H9 (cell line): ENCODE data around the gene SMARCAL1. TPM values are rescaled to one million over a fixed set of nuclear protein-coding genes. Genes with fewer than 3 reads are reported as not detected.

Experiments
- DNase-seq: peaks from one replicate; pipeline ENCODE4 v3.0.0-alpha.2; 2017
- H2AFZ ChIP-seq: one replicate; pipeline ENCODE4 v1.6.1; 2013; ENCODE audit warnings: mild to moderate bottlenecking, low read length, control low read depth, moderate library complexity
- H2AK5ac ChIP-seq: 2 replicates; pipeline ENCODE4 v1.6.1; 2013; ENCODE audit warnings: low read length, control low read depth, mixed read lengths; ENCODE audit not compliant: insufficient read length
- H2BK120ac ChIP-seq: one replicate; pipeline ENCODE4 v1.6.1; 2013; ENCODE audit warnings: low read depth, mild to moderate bottlenecking, low read length, control low read depth, inconsistent platforms; ENCODE audit not compliant: poor library complexity, severe bottlenecking
- H2BK12ac ChIP-seq: 2 replicates; pipeline ENCODE4 v1.6.1; 2013; ENCODE audit warnings: low read length, control low read depth, mixed read lengths, low read depth; ENCODE audit not compliant: insufficient read length
- H2BK15ac ChIP-seq: 2 replicates; pipeline ENCODE4 v1.6.1; 2013; ENCODE audit warnings: low read depth, low read length, control low read depth
- H2BK20ac ChIP-seq: one replicate; pipeline ENCODE4 v1.6.1; 2013; ENCODE audit warnings: low read depth, mild to moderate bottlenecking, low read length, control low read depth, inconsistent platforms; ENCODE audit not compliant: poor library complexity, severe bottlenecking
- H2BK5ac ChIP-seq: 2 replicates; pipeline ENCODE4 v1.6.1; 2013; ENCODE audit warnings: low read length, control low read depth, mixed read lengths; ENCODE audit not compliant: insufficient read length
- H3K14ac ChIP-seq: 2 replicates; pipeline ENCODE4 v1.6.1; 2013; ENCODE audit warnings: low read length, control low read depth; ENCODE audit not compliant: insufficient read depth
- H3K18ac ChIP-seq: 2 replicates; pipeline ENCODE4 v1.6.1; 2013; ENCODE audit warnings: low read depth, mild to moderate bottlenecking, mixed read lengths, low read length, control low read depth; ENCODE audit not compliant: insufficient read length
- H3K23ac ChIP-seq: 2 replicates; pipeline ENCODE4 v1.6.1; 2013; ENCODE audit warnings: low read length, control low read depth, mixed read lengths, low read depth; ENCODE audit not compliant: insufficient read length
- H3K23me2 ChIP-seq: 2 replicates; pipeline ENCODE4 v1.6.1; 2013; ENCODE audit warnings: low read depth, mild to moderate bottlenecking, mixed read lengths, low read length, control low read depth; ENCODE audit not compliant: insufficient read length, poor library complexity, severe bottlenecking
- H3K27ac ChIP-seq: 2 replicates; pipeline ENCODE4 v1.5.1; 2013; ENCODE audit warnings: low read length, control low read depth, mixed read lengths, low read depth; ENCODE audit not compliant: insufficient read length
- H3K27me3 ChIP-seq: 2 replicates; pipeline ENCODE4 v1.6.1; 2013; ENCODE audit warnings: low read length, control low read depth, inconsistent platforms; ENCODE audit not compliant: insufficient read depth
- H3K4ac ChIP-seq: 2 replicates; pipeline ENCODE4 v1.6.1; 2013; ENCODE audit warnings: low read depth, mild to moderate bottlenecking, control low read depth, inconsistent platforms, low read length, moderate library complexity
- H3K4me1 ChIP-seq: 2 replicates; pipeline ENCODE4 v1.6.1; 2013; ENCODE audit warnings: low read length, control low read depth, inconsistent platforms; ENCODE audit not compliant: insufficient read depth
- H3K4me2 ChIP-seq: 2 replicates; pipeline ENCODE4 v1.6.1; 2013; ENCODE audit warnings: low read length, control low read depth, mixed read lengths; ENCODE audit not compliant: insufficient read length, insufficient read depth
- H3K56ac ChIP-seq: 2 replicates; pipeline ENCODE4 v1.6.1; 2013; ENCODE audit warnings: low read depth, mild to moderate bottlenecking, mixed read lengths, low read length, control low read depth; ENCODE audit not compliant: insufficient read length
- H3K79me1 ChIP-seq: 2 replicates; pipeline ENCODE4 v1.6.1; 2013; ENCODE audit warnings: low read depth, mild to moderate bottlenecking, moderate library complexity, low read length, control low read depth, inconsistent platforms; ENCODE audit not compliant: insufficient read depth, poor library complexity, severe bottlenecking
- H3K79me2 ChIP-seq: 2 replicates; pipeline ENCODE4 v1.6.1; 2013; ENCODE audit warnings: low read length, control low read depth, inconsistent platforms; ENCODE audit not compliant: insufficient read depth
- H3K9ac ChIP-seq: 2 replicates; pipeline ENCODE4 v1.6.1; 2013; ENCODE audit warnings: low read length, control low read depth, mixed read lengths; ENCODE audit not compliant: insufficient read length; ENCODE audit errors: extremely low read depth
- H3K9me3 ChIP-seq: one replicate; pipeline ENCODE4 v1.6.1; 2013; ENCODE audit warnings: low read depth, low read length, inconsistent platforms; ENCODE audit not compliant: control insufficient read depth
- H3T11ph ChIP-seq: one replicate; pipeline ENCODE4 v1.6.1; 2013; ENCODE audit warnings: mild to moderate bottlenecking, low read length, control low read depth, inconsistent platforms
- H4K20me1 ChIP-seq: one replicate; pipeline ENCODE4 v1.6.1; 2013; ENCODE audit not compliant: control insufficient read depth, insufficient read length, insufficient read depth
- H4K5ac ChIP-seq: 2 replicates; pipeline ENCODE4 v1.6.1; 2013; ENCODE audit warnings: low read depth, mild to moderate bottlenecking, mixed read lengths, low read length, control low read depth; ENCODE audit not compliant: insufficient read length
- H4K8ac ChIP-seq: replicated peaks from 2 replicates; pipeline ENCODE4 v1.6.1; 2013; ENCODE audit warnings: low read length, control low read depth, mixed read lengths, low read depth; ENCODE audit not compliant: insufficient read length
- H4K91ac ChIP-seq: 2 replicates; pipeline ENCODE4 v1.6.1; 2013; ENCODE audit warnings: low read depth, mild to moderate bottlenecking, moderate library complexity, mixed read lengths, low read length, control low read depth; ENCODE audit not compliant: insufficient read length
- H3K27ac Mint-ChIP-seq, 3 experiments: 2 replicates in 2 of 3; 3 replicates in 1 of 3; pipeline ENCODE4 v1.8.0; 2020 to 2021; ENCODE audit warnings: mixed read lengths in 3 of 3, mild to moderate bottlenecking in 1 of 3, moderate library complexity in 1 of 3
- H3K27me3 Mint-ChIP-seq: 2 replicates; pipeline ENCODE4 v1.8.0; 2021; ENCODE audit warnings: low read depth, mild to moderate bottlenecking, moderate library complexity, mixed read lengths
- H3K36me3 Mint-ChIP-seq, 3 experiments: 2 replicates in 2 of 3; 3 replicates in 1 of 3; pipeline ENCODE4 v1.8.0; 2020 to 2021; ENCODE audit warnings: low read depth in 3 of 3, mixed read lengths in 3 of 3; ENCODE audit not compliant: insufficient read depth in 1 of 3
- H3K4me1 Mint-ChIP-seq, 2 experiments: 2 replicates each; pipeline ENCODE4 v1.8.0; 2020; ENCODE audit warnings: mixed read lengths in 2 of 2
- H3K4me3 Mint-ChIP-seq, 2 experiments: 2 replicates in 1 of 2; 3 replicates in 1 of 2; pipeline ENCODE4 v1.8.0; 2020 to 2021; ENCODE audit warnings: mild to moderate bottlenecking in 2 of 2, mixed read lengths in 2 of 2, moderate library complexity in 1 of 2
- H3K9me3 Mint-ChIP-seq, 2 experiments: 2 replicates in 1 of 2; 3 replicates in 1 of 2; pipeline ENCODE4 v1.8.0; 2020; ENCODE audit warnings: mild to moderate bottlenecking in 2 of 2, mixed read lengths in 2 of 2, moderate library complexity in 1 of 2
- CTCF ChIP-seq: fragments of 200-600 bp; sonication (generic); conservative IDR thresholded peaks from 3 replicates; pipeline ENCODE4 v1.8.0; 2021; ENCODE audit warnings: antibody characterized with exemption, mild to moderate bottlenecking
- WGBS: extraction: QIAGEN DNeasy Blood & Tissue Kit; methylation state at CpG from one replicate; pipeline ENCODE4 v1.1.7; 2013; ENCODE audit warnings: missing lambda C conversion rate, low lambda C conversion rate, mixed read lengths; ENCODE audit not compliant: insufficient read length; ENCODE audit errors: extremely low coverage; 5-methylcytosine and 5-hydroxymethylcytosine counted together
- total RNA-seq: library from RNA; stranded (reverse); gene quantifications from 2 replicates; pipeline ENCODE4 v1.2.1, GENCODE V29; 2021

The SMARCAL1 gene
- total RNA-seq, 1 experiment from 2014 or later: 16.5 TPM

GRCh38 chr2:216408426-216409290 lies 3.6 kb upstream of the SMARCAL1 start:
- H3K36me3 Mint-ChIP-seq: no peaks in the 10 kb centered on the region
- Histone ChIP-seq H2BK120ac (no peak overlapping the region), H2BK20ac (no peak overlapping the region), H3K4me1 (no peaks in the 10 kb centered on the region), H3K14ac (no peak overlapping the region), H3K23me2 (no peaks in the 10 kb centered on the region), H3K56ac (no peak overlapping the region), H3K4me2 (no peak overlapping the region), H3T11ph (no peak overlapping the region), H4K8ac (no peak overlapping the region), H3K27me3 (no peaks in the 10 kb centered on the region), H3K23ac (no peak overlapping the region), H4K91ac (no peak overlapping the region), H3K18ac (no peak overlapping the region), H2BK12ac (no peak overlapping the region), H3K9ac (no peak overlapping the region), H3K4ac (no peak overlapping the region), H3K9me3 (no peaks in the 10 kb centered on the region), H2BK5ac (no peak overlapping the region), H3K79me1 (no peaks in the 10 kb centered on the region), H3K79me2 (no peaks in the 10 kb centered on the region), H4K20me1 (no peaks in the 10 kb centered on the region), H2BK15ac (no peak overlapping the region), H3K27ac (no peak overlapping the region), H4K5ac (no peak overlapping the region), H2AFZ (no peak overlapping the region), H2AK5ac (no peak overlapping the region)
- peaks cover 28 to 30% of the 10 kb centered on the region in 2 experiments for H3K4me1 Mint-ChIP-seq
- peak overlapping the region in 2 of 3 experiments; percentile 12 to 39; a peak in 1 of 7 replicates for H3K27ac Mint-ChIP-seq
- DNase-seq: peak; percentile 45
- H3K27me3 Mint-ChIP-seq: no peaks in the 10 kb centered on the region
- peak; percentile 43; the same call in 2 of the 3 replicates for TF ChIP-seq CTCF
- no peak overlapping the region for H3K4me3 Mint-ChIP-seq
- WGBS: no CpG with 5 or more reads among the region's 11 CpGs
- H3K9me3 Mint-ChIP-seq: no peaks in the 10 kb centered on the region
